HCT116 (cell line): ENCODE measurements around the gene SLC25A42.

Experiments
- ATF3 ChIP-seq: IDR thresholded peaks from 2 replicates; pipeline ENCODE4 v1.6.1; 2012
- CEBPB ChIP-seq: IDR thresholded peaks from 2 replicates; pipeline ENCODE4 v1.6.1; 2012; ENCODE audit warnings: low read depth
- CTCF ChIP-seq, 3 experiments: fragments of 200-600 bp in 1 of 3; sonication (generic) in 1 of 3; IDR thresholded peaks in 2 of 3; conservative IDR thresholded peaks in 1 of 3; 2 replicates each; pipeline ENCODE4 v1.5.1; 2012 to 2017; ENCODE audit warnings: low read depth in 2 of 3, low read length in 2 of 3, antibody characterized with exemption in 1 of 3, borderline replicate concordance in 1 of 3, control low read depth in 1 of 3, mild to moderate bottlenecking in 1 of 3, mixed read lengths in 1 of 3, mixed run types in 1 of 3, moderate library complexity in 1 of 3; ENCODE audit not compliant: insufficient read depth in 1 of 3

- TF ChIP-seq CTCF (IDR thresholded peaks at IDR 0.05 in 2 of 3, conservative IDR thresholded peaks at IDR 0.05 in 1 of 3; ENCODE audit: borderline replicate concordance in 1 of 3, insufficient read depth in 1 of 3, low read depth in 2 of 3, low read length in 2 of 3) (no peak), ATF3 (no peak), CEBPB (no peak)
Measured at GRCh38 chr19:19107654-19108053, 43.9 kb downstream of the SLC25A42 start.
